K562 (cell line): ENCODE results near the gene CCDC85B. TPM values are rescaled to one million over a fixed set of nuclear protein-coding genes. Genes with fewer than 3 reads are reported as not detected.

Experiments
- CREB3 ChIP-seq: fragments of 450-650 bp; conservative IDR thresholded peaks from 2 replicates; pipeline ENCODE4 v1.6.1; 2016; ENCODE audit warnings: missing genetic modification characterization, low read depth, mild to moderate bottlenecking, missing compliant biosample characterization, moderate library complexity
- FOXA3 ChIP-seq, 2 experiments: fragments of 450-650 bp in 1 of 2; sonication (generic) in 1 of 2; formaldehyde crosslinking; IDR thresholded peaks in 1 of 2; conservative IDR thresholded peaks in 1 of 2; 2 replicates each; pipeline versions ENCODE4 v1.4.0 to v1.8.0; 2020 to 2022; ENCODE audit warnings: mild to moderate bottlenecking in 2 of 2, missing genetic modification reagents in 1 of 2
- FOXP4 ChIP-seq: sonication (generic); formaldehyde crosslinking; IDR thresholded peaks from 2 replicates; pipeline ENCODE4 v1.8.0; 2022; ENCODE audit warnings: mild to moderate bottlenecking, missing genetic modification reagents, borderline replicate concordance
- HIVEP1 ChIP-seq: fragments of 250-450 bp; sonication (Bioruptor Pico); IDR thresholded peaks from 2 replicates; pipeline ENCODE4 v1.4.0; 2020; ENCODE audit warnings: mild to moderate bottlenecking
- HOMEZ ChIP-seq: fragments of 250-450 bp; sonication (Bioruptor Pico); IDR thresholded peaks from 2 replicates; pipeline ENCODE4 v1.4.0; 2020; ENCODE audit warnings: mild to moderate bottlenecking, moderate library complexity
- KLF6 ChIP-seq: fragments of 250-450 bp; sonication (Bioruptor Pico); IDR thresholded peaks from 2 replicates; pipeline ENCODE4 v1.4.0; 2020; ENCODE audit warnings: mild to moderate bottlenecking, moderate library complexity, borderline replicate concordance
- L3MBTL2 ChIP-seq: fragments of 450-650 bp; IDR thresholded peaks from 2 replicates; pipeline ENCODE4 v1.6.1; 2016; ENCODE audit warnings: mild to moderate bottlenecking, moderate library complexity
- MEIS2 ChIP-seq: fragments of 450-650 bp; IDR thresholded peaks from 2 replicates; pipeline ENCODE4 v1.6.1; 2014; ENCODE audit warnings: mild to moderate bottlenecking; ENCODE audit not compliant: partially characterized antibody
- RBM34 ChIP-seq: fragments of 200-400 bp; formaldehyde crosslinking; IDR thresholded peaks from 2 replicates; pipeline ENCODE4 v1.6.1; 2018; ENCODE audit warnings: low read length, borderline replicate concordance; ENCODE audit not compliant: insufficient read depth
- SAP30 ChIP-seq: fragments of 200-600 bp; sonication (generic); IDR thresholded peaks from 2 replicates; pipeline ENCODE4 v1.6.1; 2012; ENCODE audit warnings: borderline replicate concordance, low read depth, mild to moderate bottlenecking, moderate library complexity, low read length, control low read depth, inconsistent platforms; ENCODE audit not compliant: insufficient read depth, poor library complexity, severe bottlenecking
- TARDBP ChIP-seq: fragments of 450-650 bp; IDR thresholded peaks from 2 replicates; pipeline ENCODE4 v1.6.1; 2016
- UBTF ChIP-seq, 2 experiments: IDR thresholded peaks; 2 replicates each; pipeline ENCODE4 v1.6.1; 2012; ENCODE audit warnings: improper control_type of control experiment in 2 of 2, low read depth in 2 of 2, low read length in 2 of 2, borderline replicate concordance in 1 of 2
- XRCC4 ChIP-seq: IDR thresholded peaks from one replicate; pipeline ENCODE4 v1.6.1; 2011; ENCODE audit not compliant: insufficient read depth, insufficient read length; ENCODE audit errors: extremely low read depth
- XRCC5 ChIP-seq: fragments of 200-400 bp; formaldehyde crosslinking; IDR thresholded peaks from 2 replicates; pipeline ENCODE4 v1.6.1; 2017; ENCODE audit warnings: low read depth, mild to moderate bottlenecking, low read length
- ZNF740 ChIP-seq, 3 experiments: fragments of 200-800 bp in 1 of 3; sonication (Bioruptor generic) in 1 of 3; sonication (generic) in 1 of 3; formaldehyde crosslinking in 1 of 3; IDR thresholded peaks; 2 replicates each; pipeline versions ENCODE4 v1.6.1 to v1.8.0; 2016 to 2022; ENCODE audit warnings: mild to moderate bottlenecking in 2 of 3, missing compliant biosample characterization in 2 of 3, missing genetic modification characterization in 2 of 3, missing genetic modification reagents in 1 of 3
- ZNF766 ChIP-seq: fragments of 200-800 bp; sonication (Bioruptor generic); conservative IDR thresholded peaks from 2 replicates; pipeline ENCODE4 v1.6.1; 2016; ENCODE audit warnings: missing genetic modification characterization, missing compliant biosample characterization
- polyA plus RNA-seq, 8 experiments: library from polyadenylated mRNA; depleted of rRNA in 4 of 8; stranded (reverse) in 5 of 8; unstranded in 3 of 8; fragments of >200 nt; fragmentation: Nextera tagmentation in 2 of 8; fragmentation: Illumina TruSeq in 1 of 8; extraction: Ambion mirVana in 2 of 8; extraction: Trizol in 1 of 8; gene quantifications; 2 replicates each; pipeline versions ENCODE4 v1.2.1 to v1.2.3, GENCODE V29; 2011 to 2014; ENCODE audit warnings: inconsistent platforms in 1 of 8, missing spikeins in 1 of 8
- total RNA-seq, 7 experiments: library from RNA; depleted of rRNA in 6 of 7; stranded (reverse); fragments of >200 nt in 6 of 7; fragmentation: Illumina TruSeq in 2 of 7; extraction: Trizol in 2 of 7; gene quantifications; 2 replicates each; pipeline versions ENCODE4 v1.2.1 to v1.2.3, GENCODE V29; 2011 to 2021; ENCODE audit warnings: low replicate concordance in 1 of 7

The CCDC85B gene
- total and polyA plus RNA-seq, 9 of the 15 experiments (the other 6 are each of a cell fraction or from before 2014, with no cell fraction given), result 0.14 to 138 (median 6.2) TPM

- TF ChIP-seq UBTF (IDR thresholded peaks at IDR 0.05; ENCODE audit: borderline replicate concordance in 1 of 2, low read depth in 2 of 2, low read length in 2 of 2), result no peak
- TF ChIP-seq L3MBTL2, result no peak; the same call in 1 of the 2 replicates
- TF ChIP-seq MEIS2, result peak; percentile 53
- TF ChIP-seq HIVEP1, result no peak
- TF ChIP-seq KLF6 (CRISPR knock-in tag), result peak; percentile 57; the same call in 1 of the 2 replicates
- peak; percentile 67; the same call in 1 of the 2 replicates for TF ChIP-seq TARDBP
- peak; percentile 92 for TF ChIP-seq XRCC5
- no peak for TF ChIP-seq CREB3 (tag)
- TF ChIP-seq HOMEZ (CRISPR knock-in tag), result no peak
- TF ChIP-seq ZNF740 (CRISPR knock-in tag; IDR thresholded peaks at IDR 0.05), result no peak
- TF ChIP-seq ZNF740 (tag; IDR thresholded peaks at IDR 0.05), result no peak
- TF ChIP-seq SAP30, result peak; percentile 79
- TF ChIP-seq FOXA3 (CRISPR knock-in tag; conservative IDR thresholded peaks at IDR 0.05 in 1 of 2, IDR thresholded peaks at IDR 0.05 in 1 of 2), result 0 out of 4 replicates have a peak, but pooled peaks of 1 of the 2 experiments have one; percentile 37
- TF ChIP-seq RBM34, result no peak
- TF ChIP-seq FOXP4 (CRISPR knock-in tag), result 0 out of 2 replicates have a peak, but pooled peaks have one; percentile 64
- TF ChIP-seq ZNF766 (CRISPR knock-in tag), result no peak
- no peak for TF ChIP-seq XRCC4
Observed at GRCh38 chr11:65860278-65861164, 30.0 kb upstream of the CCDC85B start, which contains the start of gene MUS81 (continued).
